ENCODE results near the gene NECTIN4. TPM values are rescaled to one million over a fixed set of nuclear protein-coding genes. Genes with fewer than 3 reads are reported as not detected.

NECTIN4 gene
- total and polyA plus RNA-seq, 2 of the 8 experiments (the other 6 are each of a cell fraction or from before 2014, with no cell fraction given): 0.19 to 0.71 TPM

GRCh38 chr1:161117759-161118581 lies 28.6 kb upstream of the NECTIN4 start, which contains the start of the genes NIT1 and PFDN2 (continued):
- TF ChIP-seq HDAC2 (IDR thresholded peaks at IDR 0.05; ENCODE audit: borderline replicate concordance in 1 of 2, low read depth in 2 of 2, low read length in 2 of 2) (0 out of 4 replicates have a peak, but pooled peaks of 1 of the 2 experiments have one; percentile 66), EGR1 (IDR thresholded peaks at IDR 0.05; ENCODE audit: borderline replicate concordance, low read depth, low read length) (peak; percentile 85; the same call in 1 of the 2 replicates), CREB1 (IDR thresholded peaks at IDR 0.05) (peak; percentile 92), SIN3A (conservative IDR thresholded peaks at IDR 0.05 in 1 of 2, IDR thresholded peaks at IDR 0.05 in 1 of 2; ENCODE audit: low read depth in 1 of 2, low read length in 2 of 2) (peak; percentile 87 to 93; a peak in 3 of 4 replicates), TAF1 (IDR thresholded peaks at IDR 0.05; ENCODE audit: low read depth, low read length) (peak; percentile 89), RBBP5 (IDR thresholded peaks at IDR 0.05; ENCODE audit: borderline replicate concordance, low read depth, low read length) (peak; percentile 89), TAF7 (optimal IDR thresholded peaks at IDR 0.05; ENCODE audit: borderline replicate concordance, low read depth, low read length) (peak; percentile 70), PHF8 (conservative IDR thresholded peaks at IDR 0.05; ENCODE audit: low read depth, low read length) (peak; percentile 86), CBX8 (IDR thresholded peaks at IDR 0.05; ENCODE audit: borderline replicate concordance, low read depth, low read length) (no peak), CEBPB (IDR thresholded peaks at IDR 0.05; ENCODE audit: low read depth, low read length) (0 out of 2 replicates have a peak, but pooled peaks have one; percentile 16), ASH2L (IDR thresholded peaks at IDR 0.05; ENCODE audit: low read length) (peak; percentile 91), BRCA1 (IDR thresholded peaks at IDR 0.05; ENCODE audit: low read depth, low read length) (no peak), GABPA (IDR thresholded peaks at IDR 0.05; ENCODE audit: borderline replicate concordance, insufficient read depth, low read length) (peak; percentile 89; the same call in 1 of the 2 replicates), KDM4A (IDR thresholded peaks at IDR 0.05; ENCODE audit: low read depth, low read length, severe bottlenecking) (peak; percentile 21), E2F6 (IDR thresholded peaks at IDR 0.05) (no peak), KDM5A (IDR thresholded peaks at IDR 0.05; ENCODE audit: low read length) (peak; percentile 73), TBP (IDR thresholded peaks at IDR 0.05; ENCODE audit: low read depth, low read length) (peak; percentile 68), NANOG (IDR thresholded peaks at IDR 0.05; ENCODE audit: insufficient read depth, low read depth, low read length, poor library complexity, severe bottlenecking) (no peak)
